IPS DF 6.9 (cell line): ENCODE data around the gene PRKN.

Source experiments
- DNase-seq: peaks from one replicate; pipeline ENCODE4 v3.0.0-alpha.2; 2013; ENCODE audit warnings: low read depth, low spot score
- H3K27ac ChIP-seq: one replicate; pipeline ENCODE4 v1.5.1; 2013; ENCODE audit warnings: low read length, control low read depth
- H3K27me3 ChIP-seq: 2 replicates; pipeline ENCODE4 v1.6.1; 2013; ENCODE audit warnings: mild to moderate bottlenecking, low read length; ENCODE audit not compliant: control insufficient read depth, insufficient read depth
- H3K36me3 ChIP-seq: 2 replicates; pipeline ENCODE4 v1.6.1; 2013; ENCODE audit warnings: low read length; ENCODE audit not compliant: control insufficient read depth, insufficient read depth
- H3K4me1 ChIP-seq: 2 replicates; pipeline ENCODE4 v1.6.1; 2013; ENCODE audit warnings: low read length; ENCODE audit not compliant: control insufficient read depth, insufficient read depth
- H3K4me3 ChIP-seq: 2 replicates; pipeline ENCODE4 v1.5.1; 2013; ENCODE audit warnings: mild to moderate bottlenecking, low read length
- H3K9me3 ChIP-seq: 2 replicates; pipeline ENCODE4 v1.6.1; 2013; ENCODE audit warnings: low read length, inconsistent platforms; ENCODE audit not compliant: control insufficient read depth, insufficient read depth
- WGBS: extraction: QIAGEN DNeasy Blood & Tissue Kit; methylation state at CpG from one replicate; pipeline ENCODE4 v1.1.7; 2013; ENCODE audit warnings: mixed read lengths, missing lambda C conversion rate; ENCODE audit not compliant: insufficient read length, insufficient coverage; 5-methylcytosine and 5-hydroxymethylcytosine counted together

The PRKN gene

GRCh38 chr6:162625846-162626540 is 101.6 kb downstream of the PRKN start:
- H3K27me3 ChIP-seq: no peaks in the 10 kb centered on the region
- no peak overlapping the region for H3K27ac ChIP-seq
- no peaks in the 10 kb centered on the region for H3K36me3 ChIP-seq
- H3K4me1 ChIP-seq: peaks cover 2% of the 10 kb centered on the region; the same call in 1 of the 2 replicates
- DNase-seq: no peak
- WGBS: no CpG with 5 or more reads among the region's 5 CpGs
- H3K4me3 ChIP-seq: no peak overlapping the region
- no peaks in the 10 kb centered on the region for H3K9me3 ChIP-seq

GRCh38 chr6:162622572-162622971 is 105.0 kb downstream of the PRKN start:
- no CpG with 5 or more reads among the region's 5 CpGs for WGBS
- no peak overlapping the region for H3K27ac ChIP-seq

GRCh38 chr6:162621246-162621645 is 106.3 kb downstream of the PRKN start:
- no peaks in the 10 kb centered on the region for H3K36me3 ChIP-seq
- no CpG with 5 or more reads among the region's 4 CpGs for WGBS
- peaks cover 2% of the 10 kb centered on the region; the same call in 1 of the 2 replicates for H3K4me1 ChIP-seq
- no peak overlapping the region for H3K27ac ChIP-seq
- no peak for DNase-seq
- no peak overlapping the region for H3K4me3 ChIP-seq
- H3K27me3 ChIP-seq: no peaks in the 10 kb centered on the region
- no peaks in the 10 kb centered on the region for H3K9me3 ChIP-seq

More at GRCh38 chr6:162622572-162622971, 105.0 kb downstream of the PRKN start:
- Histone ChIP-seq H3K27me3 (no peaks in the 10 kb centered on the region), H3K9me3 (no peaks in the 10 kb centered on the region), H3K36me3 (no peaks in the 10 kb centered on the region), H3K4me3 (no peak overlapping the region), H3K4me1 (peaks cover 2% of the 10 kb centered on the region; the same call in 1 of the 2 replicates)
- DNase-seq: no peak

GRCh38 chr6:162620073-162620472 is 107.5 kb downstream of the PRKN start:
- no CpG with 5 or more reads among the region's 2 CpGs for WGBS
- Histone ChIP-seq H3K27ac (no peak overlapping the region), H3K36me3 (no peaks in the 10 kb centered on the region), H3K4me3 (no peak overlapping the region), H3K27me3 (no peaks in the 10 kb centered on the region), H3K9me3 (no peaks in the 10 kb centered on the region), H3K4me1 (peaks cover 2% of the 10 kb centered on the region; the same call in 1 of the 2 replicates)
- DNase-seq: no peak

GRCh38 chr6:162618448-162619002 is 109.0 kb downstream of the PRKN start:
- H3K4me3 ChIP-seq: no peak overlapping the region
- no peak for DNase-seq
- no peaks in the 10 kb centered on the region for H3K9me3 ChIP-seq
- no peak overlapping the region for H3K27ac ChIP-seq
- H3K36me3 ChIP-seq: no peaks in the 10 kb centered on the region
- no peaks in the 10 kb centered on the region for H3K27me3 ChIP-seq
- WGBS: no CpG with 5 or more reads among the region's 6 CpGs
- no peaks in the 10 kb centered on the region for H3K4me1 ChIP-seq

GRCh38 chr6:162615016-162615705 is 112.4 kb downstream of the PRKN start:
- no peaks in the 10 kb centered on the region for H3K4me1 ChIP-seq
- H3K36me3 ChIP-seq: no peaks in the 10 kb centered on the region
- WGBS: no CpG with 5 or more reads among the region's 2 CpGs
- H3K27ac ChIP-seq: no peak overlapping the region
- H3K27me3 ChIP-seq: no peaks in the 10 kb centered on the region
- DNase-seq: no peak
- H3K4me3 ChIP-seq: no peak overlapping the region
- H3K9me3 ChIP-seq: no peaks in the 10 kb centered on the region

GRCh38 chr6:162613310-162613709 is 114.3 kb downstream of the PRKN start:
- Histone ChIP-seq H3K9me3 (no peaks in the 10 kb centered on the region), H3K36me3 (no peaks in the 10 kb centered on the region), H3K4me3 (no peak overlapping the region), H3K4me1 (no peaks in the 10 kb centered on the region), H3K27ac (no peak overlapping the region), H3K27me3 (no peaks in the 10 kb centered on the region)
- DNase-seq: no peak
- WGBS: no CpG with 5 or more reads among the region's 2 CpGs

GRCh38 chr6:162612613-162613012 is 115.0 kb downstream of the PRKN start:
- WGBS: no CpG with 5 or more reads among the region's 4 CpGs
- Histone ChIP-seq H3K27ac (no peak overlapping the region), H3K9me3 (no peaks in the 10 kb centered on the region), H3K36me3 (no peaks in the 10 kb centered on the region), H3K4me1 (no peaks in the 10 kb centered on the region), H3K4me3 (no peak overlapping the region), H3K27me3 (no peaks in the 10 kb centered on the region)
- DNase-seq: no peak

GRCh38 chr6:162610351-162610750 is 117.2 kb downstream of the PRKN start:
- no CpG with 5 or more reads among the region's 5 CpGs for WGBS
- Histone ChIP-seq H3K36me3 (no peaks in the 10 kb centered on the region), H3K4me3 (no peak overlapping the region), H3K27me3 (no peaks in the 10 kb centered on the region), H3K9me3 (no peaks in the 10 kb centered on the region), H3K27ac (no peak overlapping the region), H3K4me1 (no peaks in the 10 kb centered on the region)
- DNase-seq: no peak

- no peak for DNase-seq
- Histone ChIP-seq H3K27ac (no peak overlapping the region), H3K27me3 (no peaks in the 10 kb centered on the region), H3K36me3 (no peaks in the 10 kb centered on the region), H3K4me1 (no peaks in the 10 kb centered on the region), H3K4me3 (no peak overlapping the region), H3K9me3 (no peaks in the 10 kb centered on the region)
- WGBS: no CpG with 5 or more reads among the region's 1 CpG
These were observed 121.7 kb downstream of the PRKN start for GRCh38 chr6:162605881-162606280.
